GM12878 (cell line): Measurements from ENCODE around the gene CD180. TPM values are rescaled to one million over a fixed set of nuclear protein-coding genes. Genes with fewer than 3 reads are reported as not detected.

Experiments
- ATAC-seq: fragments of 200-7000 bp; cut with Tn5 transposase; 3 replicates; pipeline ENCODE4 v1.9.1; 2020; ENCODE audit warnings: mild to moderate bottlenecking, moderate library complexity
- BruUV-seq: library from RNA; stranded (reverse); fragments of 400-500 nt; replicated peaks from 2 replicates; lab custom pipeline; 2021; lab: Mats Ljungman, UMichigan
- CTCF ChIA-PET: fragments of 300-600 bp; sonication (Branson Sonifier 250); formaldehyde crosslinking; extraction: SDS; loops from one replicate; lab custom pipeline; 2021; ENCODE audit warnings: inconsistent platforms; lab: Yijun Ruan, JAX
- POLR2A ChIA-PET: fragments of 350-600 bp; formaldehyde crosslinking; extraction: SDS; loops from one replicate; lab custom pipeline; 2021; ENCODE audit warnings: inconsistent platforms; lab: Charles Lee
- RAD21 ChIA-PET: fragments of 300-600 bp; sonication (Branson Sonifier 250); formaldehyde crosslinking; loops from one replicate; lab custom pipeline; 2023; ENCODE audit warnings: antibody characterized with exemption; ENCODE audit not compliant: unreplicated experiment; lab: Charles Lee
- SMC1A ChIA-PET: fragments of 300-600 bp; sonication (Branson Sonifier 250); formaldehyde crosslinking; loops from one replicate; lab custom pipeline; 2023; ENCODE audit not compliant: unreplicated experiment, uncharacterized antibody; lab: Charles Lee
- DNase-seq: peaks from one replicate; pipeline ENCODE4 v3.0.0-alpha.2; 2011; ENCODE audit warnings: low read depth, low spot score
- FAIRE-seq: peaks from 3 replicates; lab custom pipeline; 2011; peaks lifted over from hg19 to GRCh38; lab: Jason Lieb, UNC
- H2AFZ ChIP-seq: 2 replicates; pipeline ENCODE4 v1.6.0; 2011; ENCODE audit warnings: low read depth, low read length, control low read depth; ENCODE audit not compliant: control insufficient read depth
- H3K27ac ChIP-seq: 2 replicates; pipeline ENCODE4 v1.5.1; 2011; ENCODE audit warnings: control low read depth; ENCODE audit not compliant: control insufficient read depth, insufficient read depth
- H3K27me3 ChIP-seq, 2 experiments: replicated peaks in 1 of 2; 2 replicates each; pipeline versions ENCODE4 v1.6.0 to v1.6.1; 2011; ENCODE audit warnings: low read length in 1 of 2; ENCODE audit not compliant: control insufficient read depth in 2 of 2, insufficient read depth in 2 of 2
- H3K36me3 ChIP-seq, 2 experiments: 2 replicates each; pipeline ENCODE4 v1.5.1; 2011; ENCODE audit warnings: low read length in 1 of 2; ENCODE audit not compliant: control insufficient read depth in 2 of 2, insufficient read depth in 2 of 2
- H3K4me1 ChIP-seq: 2 replicates; pipeline ENCODE4 v1.6.1; 2011; ENCODE audit warnings: mild to moderate bottlenecking, low read length, moderate library complexity, mixed read lengths; ENCODE audit not compliant: control insufficient read depth, insufficient read depth
- H3K4me2 ChIP-seq: 2 replicates; pipeline ENCODE4 v1.6.0; 2011; ENCODE audit warnings: control low read depth; ENCODE audit not compliant: control insufficient read depth, insufficient read depth
- H3K4me3 ChIP-seq: fragments of 200-600 bp; sonication (generic); 2 replicates; pipeline ENCODE4 v1.5.1; 2016
- H3K79me2 ChIP-seq: 2 replicates; pipeline ENCODE4 v1.6.0; 2011; ENCODE audit warnings: low read length; ENCODE audit not compliant: control insufficient read depth, insufficient read depth
- H3K9ac ChIP-seq: 2 replicates; pipeline ENCODE4 v1.8.0; 2011; ENCODE audit warnings: low read length, control low read depth, mixed read lengths; ENCODE audit not compliant: control insufficient read depth, insufficient read depth
- H3K9me3 ChIP-seq: replicated peaks from 3 replicates; pipeline ENCODE4 v1.5.1; 2011; ENCODE audit warnings: mild to moderate bottlenecking, low read length; ENCODE audit not compliant: control insufficient read depth, insufficient read depth
- H4K20me1 ChIP-seq: 2 replicates; pipeline ENCODE4 v1.6.0; 2011; ENCODE audit not compliant: control insufficient read depth, insufficient read depth
- CREM ChIP-seq: IDR thresholded peaks from 2 replicates; pipeline ENCODE4 v1.6.1; 2014; ENCODE audit warnings: antibody characterized with exemption, low read depth
- EED ChIP-seq: sonication (generic); IDR thresholded peaks from 2 replicates; pipeline ENCODE4 v1.6.1; 2016; ENCODE audit warnings: antibody characterized with exemption, low read depth
- JUNB ChIP-seq: IDR thresholded peaks from 2 replicates; pipeline ENCODE4 v1.6.1; 2016; ENCODE audit warnings: antibody characterized with exemption, mild to moderate bottlenecking
- MEF2A ChIP-seq: IDR thresholded peaks from 2 replicates; pipeline ENCODE4 v1.6.1; 2011; ENCODE audit warnings: low read depth, mild to moderate bottlenecking, low read length, moderate library complexity; ENCODE audit not compliant: insufficient read depth
- MYC ChIP-seq: IDR thresholded peaks from 2 replicates; pipeline ENCODE4 v1.6.1; 2011; ENCODE audit warnings: mild to moderate bottlenecking, low read length, moderate library complexity, inconsistent platforms; ENCODE audit not compliant: insufficient read depth, insufficient replicate concordance, insufficient read length, severe bottlenecking
- TAF1 ChIP-seq: IDR thresholded peaks from 2 replicates; pipeline ENCODE4 v1.6.1; 2011; ENCODE audit warnings: mild to moderate bottlenecking, low read depth, low read length, borderline replicate concordance
- WGBS: methylation state at CpG from one replicate; pipeline ENCODE4 v1.1.6; 2016; ENCODE audit warnings: low lambda C conversion rate; ENCODE audit not compliant: insufficient replicate concordance, insufficient coverage; ENCODE audit errors: missing lambda C conversion rate; 5-methylcytosine and 5-hydroxymethylcytosine counted together
- in situ Hi-C: fragments of 300-500 bp; cut with MboI; formaldehyde crosslinking; loops from 9 replicates; pipeline ENCODE4 v1.14.3; 2018; ENCODE audit warnings: mixed read lengths
- intact Hi-C: fragments of 100-400 bp; cut with micrococcal nuclease; formaldehyde crosslinking; loops from one replicate; pipeline ENCODE4 v1.14.2; 2022; ENCODE audit not compliant: unreplicated experiment
- polyA plus RNA-seq, 11 experiments: library from polyadenylated mRNA; depleted of rRNA in 4 of 11; unstranded in 6 of 11; stranded (reverse) in 5 of 11; fragments of >200 nt; fragmentation: Nextera tagmentation in 4 of 11; fragmentation: Illumina TruSeq in 1 of 11; extraction: Ambion mirVana in 4 of 11; extraction: Trizol in 1 of 11; gene quantifications; 1 replicate in 1 of 11; 2 replicates in 10 of 11; pipeline versions ENCODE4 v1.2.1 to v1.2.3, GENCODE V29; 2011 to 2016; ENCODE audit warnings: inconsistent platforms in 2 of 11, missing spikeins in 2 of 11, low read depth in 1 of 11
- total RNA-seq, 4 experiments: library from RNA; depleted of rRNA in 3 of 4; stranded (reverse); fragments of >200 nt in 3 of 4; fragmentation: Illumina TruSeq in 1 of 4; extraction: Trizol in 1 of 4; gene quantifications; 2 replicates each; pipeline versions ENCODE4 v1.2.1 to v1.2.3, GENCODE V29; 2013 to 2021
- TF ChIP-seq, protein P1 (sequence below): fragments of 450-650 bp; IDR thresholded peaks from 2 replicates; pipeline ENCODE4 v1.6.1; 2018; ENCODE audit warnings: mild to moderate bottlenecking, low read depth, moderate library complexity; ENCODE audit not compliant: partially characterized antibody
- TF ChIP-seq, protein P2 (sequence below): fragments of 450-650 bp; formaldehyde crosslinking; IDR thresholded peaks from 2 replicates; pipeline ENCODE4 v1.4.0; 2022; ENCODE audit warnings: mild to moderate bottlenecking, moderate library complexity
- TF ChIP-seq, protein P3 (sequence below): fragments of 450-650 bp; IDR thresholded peaks from 2 replicates; pipeline ENCODE4 v1.6.1; 2017; ENCODE audit warnings: mild to moderate bottlenecking
- TF ChIP-seq, protein P4 (sequence below): IDR thresholded peaks from 2 replicates; pipeline ENCODE4 v1.6.1; 2012; ENCODE audit warnings: low read depth, low read length, improper control_type of control experiment
- TF ChIP-seq, protein P5 (sequence below): fragments of 450-650 bp; IDR thresholded peaks from 2 replicates; pipeline ENCODE4 v1.6.1; 2014; ENCODE audit warnings: mild to moderate bottlenecking

Gene CD180
- total and polyA plus RNA-seq, 10 of the 15 experiments (the other 5 are each of a cell fraction or from before 2014, with no cell fraction given): 0.22 to 9.7 (median 2.9) TPM

DNA sequence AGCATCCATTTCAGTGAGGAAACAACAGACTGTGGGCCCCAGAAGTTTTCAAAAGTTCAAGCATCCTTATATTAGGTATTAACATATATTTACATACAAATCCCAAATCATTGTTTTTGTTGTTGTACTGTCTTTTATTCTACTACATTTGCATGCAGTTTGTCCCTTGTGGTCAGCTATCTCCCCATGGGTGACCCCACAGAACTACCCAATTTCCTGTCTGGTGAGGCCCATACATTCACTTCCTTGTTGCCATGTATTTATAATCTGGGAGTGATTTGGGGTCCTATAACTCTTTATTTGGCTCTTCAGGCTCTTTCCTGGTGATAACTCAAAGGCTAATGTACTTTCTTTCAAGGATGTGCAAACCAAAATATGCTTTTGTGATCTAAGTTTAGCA is 3.3 kb upstream of the CD180 start (continued):
- TF ChIP-seq, protein P1, sequence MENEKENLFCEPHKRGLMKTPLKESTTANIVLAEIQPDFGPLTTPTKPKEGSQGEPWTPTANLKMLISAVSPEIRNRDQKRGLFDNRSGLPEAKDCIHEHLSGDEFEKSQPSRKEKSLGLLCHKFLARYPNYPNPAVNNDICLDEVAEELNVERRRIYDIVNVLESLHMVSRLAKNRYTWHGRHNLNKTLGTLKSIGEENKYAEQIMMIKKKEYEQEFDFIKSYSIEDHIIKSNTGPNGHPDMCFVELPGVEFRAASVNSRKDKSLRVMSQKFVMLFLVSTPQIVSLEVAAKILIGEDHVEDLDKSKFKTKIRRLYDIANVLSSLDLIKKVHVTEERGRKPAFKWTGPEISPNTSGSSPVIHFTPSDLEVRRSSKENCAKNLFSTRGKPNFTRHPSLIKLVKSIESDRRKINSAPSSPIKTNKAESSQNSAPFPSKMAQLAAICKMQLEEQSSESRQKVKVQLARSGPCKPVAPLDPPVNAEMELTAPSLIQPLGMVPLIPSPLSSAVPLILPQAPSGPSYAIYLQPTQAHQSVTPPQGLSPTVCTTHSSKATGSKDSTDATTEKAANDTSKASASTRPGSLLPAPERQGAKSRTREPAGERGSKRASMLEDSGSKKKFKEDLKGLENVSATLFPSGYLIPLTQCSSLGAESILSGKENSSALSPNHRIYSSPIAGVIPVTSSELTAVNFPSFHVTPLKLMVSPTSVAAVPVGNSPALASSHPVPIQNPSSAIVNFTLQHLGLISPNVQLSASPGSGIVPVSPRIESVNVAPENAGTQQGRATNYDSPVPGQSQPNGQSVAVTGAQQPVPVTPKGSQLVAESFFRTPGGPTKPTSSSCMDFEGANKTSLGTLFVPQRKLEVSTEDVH: no peak
- TF ChIP-seq MEF2A (0 out of 2 replicates have a peak, but pooled peaks have one; percentile 44), MYC (no peak), CREM (0 out of 2 replicates have a peak, but pooled peaks have one; percentile 29)
- TF ChIP-seq, protein P2, sequence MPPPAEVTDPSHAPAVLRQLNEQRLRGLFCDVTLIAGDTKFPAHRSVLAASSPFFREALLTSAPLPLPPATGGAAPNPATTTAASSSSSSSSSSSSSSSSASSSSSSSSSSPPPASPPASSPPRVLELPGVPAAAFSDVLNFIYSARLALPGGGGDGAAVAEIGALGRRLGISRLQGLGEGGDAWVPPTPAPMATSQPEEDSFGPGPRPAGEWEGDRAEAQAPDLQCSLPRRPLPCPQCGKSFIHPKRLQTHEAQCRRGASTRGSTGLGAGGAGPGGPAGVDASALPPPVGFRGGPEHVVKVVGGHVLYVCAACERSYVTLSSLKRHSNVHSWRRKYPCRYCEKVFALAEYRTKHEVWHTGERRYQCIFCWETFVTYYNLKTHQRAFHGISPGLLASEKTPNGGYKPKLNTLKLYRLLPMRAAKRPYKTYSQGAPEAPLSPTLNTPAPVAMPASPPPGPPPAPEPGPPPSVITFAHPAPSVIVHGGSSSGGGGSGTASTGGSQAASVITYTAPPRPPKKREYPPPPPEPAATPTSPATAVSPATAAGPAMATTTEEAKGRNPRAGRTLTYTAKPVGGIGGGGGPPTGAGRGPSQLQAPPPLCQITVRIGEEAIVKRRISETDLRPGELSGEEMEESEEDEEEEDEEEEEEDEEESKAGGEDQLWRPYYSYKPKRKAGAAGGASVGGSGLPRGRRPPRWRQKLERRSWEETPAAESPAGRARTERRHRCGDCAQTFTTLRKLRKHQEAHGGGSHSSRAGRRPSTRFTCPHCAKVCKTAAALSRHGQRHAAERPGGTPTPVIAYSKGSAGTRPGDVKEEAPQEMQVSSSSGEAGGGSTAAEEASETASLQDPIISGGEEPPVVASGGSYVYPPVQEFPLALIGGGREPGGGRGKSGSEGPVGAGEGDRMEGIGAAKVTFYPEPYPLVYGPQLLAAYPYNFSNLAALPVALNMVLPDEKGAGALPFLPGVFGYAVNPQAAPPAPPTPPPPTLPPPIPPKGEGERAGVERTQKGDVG (CRISPR knock-in tag): no peak

DNA sequence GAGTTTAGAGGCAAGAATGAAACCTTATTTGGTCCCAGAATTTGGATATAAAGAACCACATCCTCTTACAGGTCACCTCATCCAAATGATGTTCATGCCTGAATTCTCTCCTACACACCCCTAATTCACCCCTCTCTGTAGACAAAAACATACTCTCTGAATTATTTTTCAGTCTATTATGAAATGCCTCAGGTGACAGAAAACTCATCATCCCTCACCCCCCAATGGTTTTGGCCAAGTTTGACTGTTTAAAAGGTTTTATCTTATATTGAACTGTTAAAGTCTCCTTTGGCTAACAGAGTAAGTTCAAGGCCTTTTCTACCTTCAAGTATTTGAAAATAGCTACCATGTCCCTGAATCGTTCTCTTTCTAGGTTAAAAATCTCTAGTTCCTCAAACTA is 2.3 kb upstream of the CD180 start:
- no peaks in the 10 kb centered on the region for H4K20me1 ChIP-seq
- no peaks in the 10 kb centered on the region for H3K36me3 ChIP-seq
- H2AFZ ChIP-seq: no peak overlapping the region
- DNase-seq: no peak
- no TSS peak for BruUV-seq
- no peak overlapping the region for H3K9ac ChIP-seq
- in situ Hi-C loops: no loop called here
- RAD21 ChIA-PET: interaction anchor here (1.0 kb wide), 1 partner anchor 32 kb away, joined by 3 read pairs; no protein-coding TSS in a partner anchor
- H3K79me2 ChIP-seq: no peaks in the 10 kb centered on the region
- H3K4me1 ChIP-seq: peaks cover 61% of the 10 kb centered on the region
- no peaks in the 10 kb centered on the region; the same call in 1 of the 3 replicates for H3K9me3 ChIP-seq
- intact Hi-C loops: no loop called here
- no peak for ATAC-seq
- no peaks in the 10 kb centered on the region; a peak in 1 of 4 replicates for H3K27me3 ChIP-seq
- CTCF ChIA-PET: interaction anchor here (1.3 kb wide), 1 partner anchor 35 kb away, joined by 4 read pairs; no protein-coding TSS in a partner anchor
- no peak for FAIRE-seq
- SMC1A ChIA-PET: interaction anchor here (0.7 to 1.8 kb wide), 2 partner anchors 10 kb away, joined by 4 to 5 read pairs; no protein-coding TSS in a partner anchor
- H3K4me3 ChIP-seq: no peak overlapping the region
- POLR2A ChIA-PET: no interaction called here
- 41% methylated on average over 1 of the region's 1 CpG for WGBS
- H3K27ac ChIP-seq: no peak overlapping the region
- no peak overlapping the region for H3K4me2 ChIP-seq
- TF ChIP-seq, protein P3, sequence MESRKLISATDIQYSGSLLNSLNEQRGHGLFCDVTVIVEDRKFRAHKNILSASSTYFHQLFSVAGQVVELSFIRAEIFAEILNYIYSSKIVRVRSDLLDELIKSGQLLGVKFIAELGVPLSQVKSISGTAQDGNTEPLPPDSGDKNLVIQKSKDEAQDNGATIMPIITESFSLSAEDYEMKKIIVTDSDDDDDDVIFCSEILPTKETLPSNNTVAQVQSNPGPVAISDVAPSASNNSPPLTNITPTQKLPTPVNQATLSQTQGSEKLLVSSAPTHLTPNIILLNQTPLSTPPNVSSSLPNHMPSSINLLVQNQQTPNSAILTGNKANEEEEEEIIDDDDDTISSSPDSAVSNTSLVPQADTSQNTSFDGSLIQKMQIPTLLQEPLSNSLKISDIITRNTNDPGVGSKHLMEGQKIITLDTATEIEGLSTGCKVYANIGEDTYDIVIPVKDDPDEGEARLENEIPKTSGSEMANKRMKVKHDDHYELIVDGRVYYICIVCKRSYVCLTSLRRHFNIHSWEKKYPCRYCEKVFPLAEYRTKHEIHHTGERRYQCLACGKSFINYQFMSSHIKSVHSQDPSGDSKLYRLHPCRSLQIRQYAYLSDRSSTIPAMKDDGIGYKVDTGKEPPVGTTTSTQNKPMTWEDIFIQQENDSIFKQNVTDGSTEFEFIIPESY: no peak
- TF ChIP-seq TAF1 (no peak), JUNB (no peak), EED (no peak)
- TF ChIP-seq, protein P4, sequence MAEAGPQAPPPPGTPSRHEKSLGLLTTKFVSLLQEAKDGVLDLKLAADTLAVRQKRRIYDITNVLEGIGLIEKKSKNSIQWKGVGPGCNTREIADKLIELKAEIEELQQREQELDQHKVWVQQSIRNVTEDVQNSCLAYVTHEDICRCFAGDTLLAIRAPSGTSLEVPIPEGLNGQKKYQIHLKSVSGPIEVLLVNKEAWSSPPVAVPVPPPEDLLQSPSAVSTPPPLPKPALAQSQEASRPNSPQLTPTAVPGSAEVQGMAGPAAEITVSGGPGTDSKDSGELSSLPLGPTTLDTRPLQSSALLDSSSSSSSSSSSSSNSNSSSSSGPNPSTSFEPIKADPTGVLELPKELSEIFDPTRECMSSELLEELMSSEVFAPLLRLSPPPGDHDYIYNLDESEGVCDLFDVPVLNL: no peak
- TF ChIP-seq, protein P5, sequence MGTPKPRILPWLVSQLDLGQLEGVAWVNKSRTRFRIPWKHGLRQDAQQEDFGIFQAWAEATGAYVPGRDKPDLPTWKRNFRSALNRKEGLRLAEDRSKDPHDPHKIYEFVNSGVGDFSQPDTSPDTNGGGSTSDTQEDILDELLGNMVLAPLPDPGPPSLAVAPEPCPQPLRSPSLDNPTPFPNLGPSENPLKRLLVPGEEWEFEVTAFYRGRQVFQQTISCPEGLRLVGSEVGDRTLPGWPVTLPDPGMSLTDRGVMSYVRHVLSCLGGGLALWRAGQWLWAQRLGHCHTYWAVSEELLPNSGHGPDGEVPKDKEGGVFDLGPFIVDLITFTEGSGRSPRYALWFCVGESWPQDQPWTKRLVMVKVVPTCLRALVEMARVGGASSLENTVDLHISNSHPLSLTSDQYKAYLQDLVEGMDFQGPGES: no peak
